Activated naive CD4-positive, alpha-beta T cell (primary cell): Measurements from ENCODE around the gene ZNF587.
A peak's percentile ranks its signal among the peaks of the same experiment; 100 is the strongest.
"Not testable (repeated sequence)": the region's sequence is repeated elsewhere in the genome, so short reads cannot be mapped to it uniquely, and the experiment has no call there.

Experiments used
- DNase-seq, 4 experiments: peaks; one replicate each; lab custom pipeline; 2025; lab: John Stamatoyannopoulos, UW

The ZNF587 gene

DNA sequence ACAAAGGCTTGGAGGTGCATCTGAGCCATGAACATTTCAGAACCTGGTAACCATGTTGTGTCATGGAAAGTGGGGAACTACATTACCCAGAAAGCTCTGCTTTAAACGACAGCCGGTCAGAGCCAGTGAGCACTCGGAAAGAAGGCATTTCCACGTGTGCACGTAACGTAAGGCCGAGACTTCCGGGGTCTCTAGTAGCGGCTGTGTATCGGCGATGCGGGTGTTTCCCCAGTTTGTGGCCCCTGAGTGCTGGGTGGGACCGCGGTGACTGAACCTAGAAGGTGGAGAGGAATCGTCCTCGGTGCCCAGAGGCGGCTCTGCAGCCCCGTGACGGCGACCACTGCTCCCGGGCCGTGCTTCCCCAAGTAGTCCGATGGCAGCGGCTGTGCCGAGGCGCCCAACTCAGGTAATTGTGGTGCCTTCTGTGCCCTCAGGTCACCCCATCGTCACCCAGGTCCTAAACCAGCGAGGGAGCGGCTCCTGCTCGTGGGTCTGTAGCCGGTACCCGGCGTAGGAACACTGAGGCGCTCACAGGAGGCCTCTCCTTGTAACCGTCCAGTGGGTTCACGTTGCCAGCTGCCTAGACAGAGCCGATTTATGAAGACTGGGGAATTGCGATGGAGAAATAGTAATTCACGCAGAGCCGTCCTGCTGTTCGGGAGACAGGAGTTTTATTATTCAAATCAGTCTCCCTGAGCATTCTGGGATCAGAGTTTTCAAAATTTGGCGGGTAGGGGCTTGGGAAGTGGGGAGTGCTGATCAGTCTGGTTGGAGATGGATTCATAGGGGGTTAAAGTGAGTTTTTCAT is at the start of gene ZNF587:
Gene ZNF587, plus strand, starts transcription at position 194 of the 808 bp plus-strand sequence. Its CDS starts 180 bp downstream, at position 374.
- peak; percentile 32 to 59 (median 50) for DNase-seq

- no peak for DNase-seq
Observed at GRCh38 chr19:57800696-57801095, 49.0 kb upstream of the ZNF587 start.

GRCh38 chr19:57802269-57802668 is 47.4 kb upstream of the ZNF587 start:
- no peak for DNase-seq

DNA sequence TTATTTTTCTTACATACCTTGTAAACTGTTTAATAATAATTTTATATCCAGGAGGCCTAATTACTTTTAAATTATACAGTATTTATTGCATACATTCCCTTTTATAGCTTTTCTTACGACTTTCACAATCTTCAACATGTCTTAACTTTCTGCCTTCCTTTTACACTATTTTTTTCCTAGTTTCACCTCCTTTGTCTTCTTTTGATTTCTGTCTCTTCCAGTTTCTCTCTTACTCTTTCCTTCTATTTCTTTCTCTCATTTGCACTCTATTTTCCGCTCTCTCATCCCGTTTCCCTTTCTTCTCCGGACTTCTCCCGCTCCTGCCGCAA is 46.4 kb upstream of the ZNF587 start:
- DNase-seq, result no peak

- DNase-seq, result no peak
Observed at GRCh38 chr19:57803594-57804325, 45.9 kb upstream of the ZNF587 start.

GRCh38 chr19:57807541-57807940 is 42.1 kb upstream of the ZNF587 start:
- no peak for DNase-seq

GRCh38 chr19:57810410-57811295 is 39.0 kb upstream of the ZNF587 start:
- DNase-seq, result not testable (repeated sequence)

DNA sequence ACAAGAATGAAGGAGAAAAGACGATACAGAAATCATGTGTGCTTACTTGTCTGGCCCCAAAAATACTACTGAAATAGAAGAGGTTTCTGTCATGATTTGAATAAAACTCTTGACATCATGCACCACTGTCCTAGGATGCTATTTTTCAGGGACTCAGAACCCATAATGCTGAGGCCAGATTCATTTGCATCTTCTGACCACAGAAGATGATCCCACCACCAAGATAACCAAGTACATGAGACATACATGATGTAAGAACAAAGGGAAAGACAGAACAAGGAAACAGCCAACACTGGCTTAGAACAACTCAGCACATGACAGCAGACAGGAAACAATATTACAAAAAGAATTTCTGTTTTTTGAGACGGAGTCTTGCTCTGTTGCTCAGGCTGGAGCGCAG is 37.4 kb upstream of the ZNF587 start:
- DNase-seq, result no peak

DNA sequence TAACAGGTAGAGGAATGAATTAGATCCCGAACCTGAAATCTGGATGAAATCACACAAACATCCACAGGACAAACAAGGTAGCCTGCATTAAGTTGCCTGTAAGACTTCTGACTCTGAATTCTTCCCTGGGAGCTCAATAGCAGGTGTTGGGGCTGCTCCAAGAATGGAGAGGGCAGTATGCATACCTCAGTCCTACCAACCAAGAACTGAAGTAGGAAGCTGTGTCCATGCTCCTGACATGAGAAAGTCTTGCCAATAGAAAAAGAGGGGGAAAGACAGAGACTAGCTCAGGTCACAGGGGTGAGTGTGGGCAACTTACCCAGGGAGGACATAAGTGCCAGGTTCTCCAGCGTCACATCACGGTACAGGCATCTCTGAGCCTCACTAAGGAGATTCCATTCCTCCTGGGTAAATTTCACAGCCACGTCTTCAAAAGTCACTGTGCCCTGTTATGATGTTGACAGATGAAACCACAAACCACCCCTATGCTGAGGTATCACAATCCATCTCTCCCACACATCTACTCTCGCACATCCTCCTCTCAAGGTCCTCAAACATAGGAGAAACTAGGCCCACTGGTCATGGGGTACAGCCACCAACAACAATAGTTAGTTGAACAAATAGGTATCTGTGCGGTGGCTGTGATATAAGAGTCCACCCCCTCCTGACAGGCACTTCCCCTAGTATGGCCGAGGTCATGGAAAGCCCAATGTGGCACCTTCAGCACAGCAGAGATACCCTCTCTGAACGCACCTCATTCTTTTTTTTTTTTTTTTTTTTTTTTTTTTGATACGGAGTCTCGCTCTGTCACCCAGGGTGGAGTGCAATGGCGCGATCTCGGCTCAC is 36.5 kb upstream of the ZNF587 start:
- not testable (repeated sequence) for DNase-seq

GRCh38 chr19:57813919-57814504 is 35.6 kb upstream of the ZNF587 start:
- no peak for DNase-seq

GRCh38 chr19:57814505-57815246 is 35.0 kb upstream of the ZNF587 start, which contains the start of gene ZNF552:
ZNF552 (minus strand) TSS chr19:57814913; CDS start chr19:57814743, 170 bp downstream.
- DNase-seq, result peak; percentile 38 to 57 (median 47)

DNA sequence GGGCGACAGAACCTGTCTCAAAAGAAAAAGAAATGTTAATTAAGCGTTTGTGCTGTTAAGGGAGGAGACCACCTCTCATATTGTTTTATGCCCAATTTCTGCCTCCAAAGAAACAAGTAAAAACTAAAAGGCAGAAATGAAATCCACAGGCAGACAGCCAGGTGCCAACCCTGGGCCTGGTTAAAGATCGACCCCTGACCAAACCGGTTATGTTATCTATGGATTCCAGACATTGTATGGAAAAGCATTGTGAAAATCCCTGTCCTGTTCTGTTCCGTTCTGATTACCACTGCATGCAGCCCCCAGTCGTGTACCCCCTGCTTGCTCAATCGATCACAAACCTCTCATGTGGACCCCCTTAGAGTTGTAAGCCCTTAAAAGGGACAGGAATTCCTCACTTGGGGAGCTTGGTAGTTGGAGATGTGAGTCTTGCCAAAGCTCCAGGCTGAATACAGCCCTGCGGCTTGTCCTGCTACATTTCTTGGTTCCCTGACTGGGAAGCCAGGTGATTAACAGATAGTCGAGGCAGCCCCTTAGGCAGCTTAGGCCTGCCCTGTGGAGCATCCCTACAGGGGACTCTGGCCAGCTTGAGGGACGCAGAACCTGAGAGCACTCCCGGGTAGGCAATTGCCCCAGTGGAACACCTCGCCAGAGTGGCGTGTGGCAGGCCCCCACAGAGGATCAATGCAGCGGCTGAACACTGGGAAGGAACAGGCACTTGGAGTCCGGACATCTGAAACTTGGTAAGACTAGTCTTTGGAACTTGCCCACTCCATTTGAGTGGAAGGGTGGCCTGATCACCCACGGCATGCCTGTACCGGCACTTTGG is 34.2 kb upstream of the ZNF587 start:
- DNase-seq, result no peak

- no peak for DNase-seq
Observed at GRCh38 chr19:57816652-57817051, 33.0 kb upstream of the ZNF587 start.

GRCh38 chr19:57817976-57818375 is 31.7 kb upstream of the ZNF587 start:
- no peak for DNase-seq

- no peak for DNase-seq
Observed at GRCh38 chr19:57818378-57818777, 31.3 kb upstream of the ZNF587 start.

- DNase-seq, result peak; percentile 39 to 66 (median 50)
Observed at GRCh38 chr19:57819475-57820148, 30.0 kb upstream of the ZNF587 start.

DNA sequence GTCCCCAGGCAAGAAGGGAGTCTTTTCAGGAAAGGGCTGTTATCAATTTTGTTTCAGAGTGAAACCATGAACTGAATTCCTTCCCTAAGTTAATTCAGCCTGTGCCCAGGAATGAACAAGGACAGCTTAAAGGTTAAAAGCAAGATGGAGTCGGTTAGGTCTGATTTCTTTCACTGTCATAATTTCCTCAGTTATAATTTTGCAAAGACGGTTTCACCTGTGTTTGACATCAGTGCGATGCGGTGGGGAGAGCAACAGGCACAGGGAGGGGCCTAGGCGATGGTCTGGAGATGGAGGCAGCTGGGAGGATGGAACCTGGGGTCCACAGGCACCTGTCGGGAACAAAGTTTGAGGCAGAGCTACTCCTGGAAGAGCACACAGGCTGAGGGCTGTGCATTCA is 29.1 kb upstream of the ZNF587 start:
- no peak for DNase-seq

GRCh38 chr19:57821095-57821494 is 28.6 kb upstream of the ZNF587 start:
- DNase-seq, result not testable (repeated sequence)

GRCh38 chr19:57821501-57821900 is 28.2 kb upstream of the ZNF587 start:
- not testable (repeated sequence) for DNase-seq
